Body of pancreas (tissue), 4 donors: ENCODE measurements around the gene NET1. TPM values are rescaled to one million over a fixed set of nuclear protein-coding genes. Genes with fewer than 3 reads are reported as not detected.

Experiments
- ATAC-seq: fragments of 150-250 bp; one replicate; pipeline ENCODE4 v1.9.1; 2016
- DNase-seq, 4 donors: peaks; one replicate each; pipeline ENCODE4 v3.0.0-alpha.2; 2019
- H3K27ac ChIP-seq, 4 donors: fragments of 200-600 bp; sonication (generic); 1 replicate in 3 of 4; 2 replicates in 1 of 4; pipeline versions ENCODE4 v1.5.1 to v1.6.1; 2016 to 2019; ENCODE audit warnings: mild to moderate bottlenecking in 1 of 4, mixed read lengths in 1 of 4, moderate library complexity in 1 of 4
- H3K27me3 ChIP-seq, 2 donors: fragments of 200-600 bp; sonication (generic); one replicate each; pipeline ENCODE4 v1.6.0; 2016; ENCODE audit warnings: mild to moderate bottlenecking in 1 of 2
- H3K36me3 ChIP-seq, 2 donors: fragments of 200-600 bp; sonication (generic); replicated peaks in 1 of 2; 2 replicates each; pipeline ENCODE4 v1.5.1; 2016; ENCODE audit warnings: low read depth in 2 of 2; ENCODE audit not compliant: insufficient read depth in 1 of 2
- H3K4me1 ChIP-seq: fragments of 200-600 bp; sonication (generic); one replicate; pipeline ENCODE4 v1.6.0; 2016
- H3K4me3 ChIP-seq, 2 donors: fragments of 200-600 bp; sonication (generic); 1 replicate in 1 of 2; 2 replicates in 1 of 2; pipeline ENCODE4 v1.5.1; 2016 to 2019
- H3K9me3 ChIP-seq, 3 donors: fragments of 200-600 bp; sonication (generic); 1 replicate in 2 of 3; 2 replicates in 1 of 3; pipeline ENCODE4 v1.5.1; 2016
- CTCF ChIP-seq, 7 experiments: fragments of 450-650 bp in 4 of 7; fragments of 200-600 bp in 3 of 7; sonication (generic) in 3 of 7; IDR thresholded peaks; one replicate each; pipeline ENCODE4 v1.5.1; 2016 to 2019; ENCODE audit warnings: antibody characterized with exemption in 7 of 7
- POLR2A ChIP-seq, 3 donors: fragments of 450-650 bp; IDR thresholded peaks; one replicate each; pipeline ENCODE4 v1.6.1; 2016; ENCODE audit warnings: antibody characterized with exemption in 3 of 3, mild to moderate bottlenecking in 2 of 3
- WGBS, 2 donors: methylation state at CpG; one replicate each; pipeline ENCODE4 v1.1.5; 2017; 5-methylcytosine and 5-hydroxymethylcytosine counted together
- intact Hi-C: fragments of 100-400 bp; cut with DNase I; formaldehyde crosslinking; loops from one replicate; pipeline ENCODE4 v1.15.1; 2023
- total RNA-seq, 2 donors: library from RNA; depleted of rRNA; stranded (reverse); fragments of >200 nt; gene quantifications; one replicate each; pipeline ENCODE4 v1.1.0, GENCODE V29; 2016

Gene NET1
- total RNA-seq, 2 donors from 2014 or later = 37.9 to 70.3 TPM

GRCh38 chr10:5479481-5480161 is 67.3 kb downstream of the NET1 start:
- intact Hi-C loops = no loop called here
- H3K27ac ChIP-seq = no peak overlapping the region
- H3K36me3 ChIP-seq = no peaks in the 10 kb centered on the region
- ATAC-seq = no peak
- H3K4me3 ChIP-seq = no peak overlapping the region
- no peak for DNase-seq
- H3K9me3 ChIP-seq = no peaks in the 10 kb centered on the region
- H3K27me3 ChIP-seq = no peaks in the 10 kb centered on the region
- TF ChIP-seq CTCF (IDR thresholded peaks at IDR 0.05) (no peak), POLR2A (IDR thresholded peaks at IDR 0.05) (no peak)
- H3K4me1 ChIP-seq = no peaks in the 10 kb centered on the region
- 77 to 83% methylated on average over 12 to 14 of the region's 14 CpGs for WGBS, 2 donors

- intact Hi-C loops = no loop called here
- TF ChIP-seq POLR2A (IDR thresholded peaks at IDR 0.05) (no peak), CTCF (IDR thresholded peaks at IDR 0.05) (no peak)
- 86 to 87% methylated on average over 20 of the region's 21 CpGs for WGBS, 2 donors
- Histone ChIP-seq H3K9me3 (no peaks in the 10 kb centered on the region), H3K27ac (no peak overlapping the region), H3K4me3 (no peak overlapping the region), H3K36me3 (no peaks in the 10 kb centered on the region), H3K4me1 (no peaks in the 10 kb centered on the region), H3K27me3 (no peaks in the 10 kb centered on the region)
- DNase-seq (no peak), ATAC-seq (no peak)
Measured at GRCh38 chr10:5480162-5480941, 68.0 kb downstream of the NET1 start.

- Histone ChIP-seq H3K4me3 (no peak overlapping the region), H3K27me3 (no peaks in the 10 kb centered on the region), H3K36me3 (no peaks in the 10 kb centered on the region), H3K4me1 (no peaks in the 10 kb centered on the region), H3K27ac (no peak overlapping the region), H3K9me3 (no peaks in the 10 kb centered on the region)
- DNase-seq (no peak), ATAC-seq (no peak)
- WGBS, 2 donors = 92 to 93% methylated on average over 12 of the region's 12 CpGs
- TF ChIP-seq CTCF (IDR thresholded peaks at IDR 0.05) = no peak
- no peak for TF ChIP-seq POLR2A (IDR thresholded peaks at IDR 0.05)
- intact Hi-C loops = no loop called here
Measured at GRCh38 chr10:5481121-5481520, 68.8 kb downstream of the NET1 start.

- no peak for ATAC-seq
- no peak overlapping the region for H3K27ac ChIP-seq
- H3K9me3 ChIP-seq = no peaks in the 10 kb centered on the region
- H3K4me3 ChIP-seq = no peak overlapping the region
- H3K36me3 ChIP-seq = no peaks in the 10 kb centered on the region
- no peaks in the 10 kb centered on the region for H3K27me3 ChIP-seq
- TF ChIP-seq POLR2A (IDR thresholded peaks at IDR 0.05) (no peak), CTCF (IDR thresholded peaks at IDR 0.05) (no peak)
- intact Hi-C loops = no loop called here
- H3K4me1 ChIP-seq = no peaks in the 10 kb centered on the region
- no peak for DNase-seq
- 89 to 95% methylated on average over 9 of the region's 9 CpGs for WGBS, 2 donors
Measured at GRCh38 chr10:5482016-5482415, 69.7 kb downstream of the NET1 start.
